Measurements from ENCODE around the gene EYA2. TPM values are rescaled to one million over a fixed set of nuclear protein-coding genes. Genes with fewer than 3 reads are reported as not detected.

Gene EYA2
- total and polyA plus RNA-seq, 4 donors = 0.17 to 0.54 (median 0.23) TPM; not detected in 1

DNA sequence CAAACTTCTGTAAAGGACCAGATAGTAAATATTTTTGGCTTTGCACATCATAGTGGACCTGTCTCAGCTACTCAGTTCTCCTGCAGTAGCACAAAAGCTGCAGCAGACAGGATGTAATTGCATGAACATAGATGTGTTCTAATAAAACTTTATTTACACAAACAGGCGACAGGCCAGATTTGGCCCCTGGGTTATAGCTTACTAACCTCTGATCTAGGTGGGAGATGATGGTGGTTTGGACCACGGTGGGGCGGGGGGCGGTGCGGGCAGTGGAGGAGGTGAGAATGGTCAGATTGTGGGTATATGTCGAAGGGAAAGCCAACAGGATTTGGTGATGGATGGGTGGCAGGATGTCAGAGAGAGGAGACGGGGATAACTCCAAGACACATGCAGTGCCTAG is 265.6 kb downstream of the EYA2 start (continued):
- TF ChIP-seq, protein P1, sequence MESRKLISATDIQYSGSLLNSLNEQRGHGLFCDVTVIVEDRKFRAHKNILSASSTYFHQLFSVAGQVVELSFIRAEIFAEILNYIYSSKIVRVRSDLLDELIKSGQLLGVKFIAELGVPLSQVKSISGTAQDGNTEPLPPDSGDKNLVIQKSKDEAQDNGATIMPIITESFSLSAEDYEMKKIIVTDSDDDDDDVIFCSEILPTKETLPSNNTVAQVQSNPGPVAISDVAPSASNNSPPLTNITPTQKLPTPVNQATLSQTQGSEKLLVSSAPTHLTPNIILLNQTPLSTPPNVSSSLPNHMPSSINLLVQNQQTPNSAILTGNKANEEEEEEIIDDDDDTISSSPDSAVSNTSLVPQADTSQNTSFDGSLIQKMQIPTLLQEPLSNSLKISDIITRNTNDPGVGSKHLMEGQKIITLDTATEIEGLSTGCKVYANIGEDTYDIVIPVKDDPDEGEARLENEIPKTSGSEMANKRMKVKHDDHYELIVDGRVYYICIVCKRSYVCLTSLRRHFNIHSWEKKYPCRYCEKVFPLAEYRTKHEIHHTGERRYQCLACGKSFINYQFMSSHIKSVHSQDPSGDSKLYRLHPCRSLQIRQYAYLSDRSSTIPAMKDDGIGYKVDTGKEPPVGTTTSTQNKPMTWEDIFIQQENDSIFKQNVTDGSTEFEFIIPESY (IDR thresholded peaks at IDR 0.05) = no peak
- TF ChIP-seq HNF4A (conservative IDR thresholded peaks at IDR 0.05) (no peak), JUND (IDR thresholded peaks at IDR 0.05) (no peak)

GRCh38 chr20:47160992-47161391 is 266.3 kb downstream of the EYA2 start:
- H3K4me3 ChIP-seq (ENCODE audit: low read depth in 1 of 3, low read length in 3 of 3) = no peak overlapping the region
- WGBS = 88% methylated on average over 14 of the region's 14 CpGs
- no peaks in the 10 kb centered on the region for H3K36me3 ChIP-seq (ENCODE audit: control insufficient read depth in 4 of 4, insufficient read depth in 3 of 4, low read depth in 1 of 4, low read length in 3 of 4)
- H3K27ac ChIP-seq (ENCODE audit: low read depth in 1 of 2, low read length in 2 of 2) = no peak overlapping the region
- H3K27me3 ChIP-seq (ENCODE audit: control insufficient read depth in 4 of 4, insufficient read depth in 4 of 4, low read length in 3 of 4) = no peaks in the 10 kb centered on the region
- H3K9me3 ChIP-seq (ENCODE audit: control insufficient read depth in 4 of 4, low read length in 3 of 4) = no peaks in the 10 kb centered on the region
- no peak overlapping the region for H3K9ac ChIP-seq (ENCODE audit: low read depth in 1 of 2, low read length in 2 of 2)
- no peak for DNase-seq (ENCODE audit: low spot score)
- H3K4me1 ChIP-seq (ENCODE audit: control insufficient read depth in 4 of 4, insufficient read depth in 4 of 4, low read length in 3 of 4) = no peaks in the 10 kb centered on the region
- TF ChIP-seq MAX (IDR thresholded peaks at IDR 0.05) (no peak), EGR1 (IDR thresholded peaks at IDR 0.05; ENCODE audit: low read depth in 2 of 2) (no peak), YY1 (IDR thresholded peaks at IDR 0.05) (no peak), CTCF (IDR thresholded peaks at IDR 0.05; ENCODE audit: low read depth, low read length, missing input control) (no peak), RAD21 (IDR thresholded peaks at IDR 0.05) (no peak), GABPA (IDR thresholded peaks at IDR 0.05 in 1 of 2, conservative IDR thresholded peaks at IDR 0.05 in 1 of 2) (no peak), FOXA1 (IDR thresholded peaks at IDR 0.05) (no peak), SP1 (IDR thresholded peaks at IDR 0.05) (no peak), JUND (IDR thresholded peaks at IDR 0.05) (no peak), HNF4A (conservative IDR thresholded peaks at IDR 0.05) (no peak), FOXA2 (IDR thresholded peaks at IDR 0.05) (no peak), ATF3 (IDR thresholded peaks at IDR 0.05) (no peak), TAF1 (conservative IDR thresholded peaks at IDR 0.05) (no peak), RXRA (IDR thresholded peaks at IDR 0.05) (no peak), NR2F2 (IDR thresholded peaks at IDR 0.05) (no peak), HNF4G (IDR thresholded peaks at IDR 0.05) (no peak)
- TF ChIP-seq, protein P2, sequence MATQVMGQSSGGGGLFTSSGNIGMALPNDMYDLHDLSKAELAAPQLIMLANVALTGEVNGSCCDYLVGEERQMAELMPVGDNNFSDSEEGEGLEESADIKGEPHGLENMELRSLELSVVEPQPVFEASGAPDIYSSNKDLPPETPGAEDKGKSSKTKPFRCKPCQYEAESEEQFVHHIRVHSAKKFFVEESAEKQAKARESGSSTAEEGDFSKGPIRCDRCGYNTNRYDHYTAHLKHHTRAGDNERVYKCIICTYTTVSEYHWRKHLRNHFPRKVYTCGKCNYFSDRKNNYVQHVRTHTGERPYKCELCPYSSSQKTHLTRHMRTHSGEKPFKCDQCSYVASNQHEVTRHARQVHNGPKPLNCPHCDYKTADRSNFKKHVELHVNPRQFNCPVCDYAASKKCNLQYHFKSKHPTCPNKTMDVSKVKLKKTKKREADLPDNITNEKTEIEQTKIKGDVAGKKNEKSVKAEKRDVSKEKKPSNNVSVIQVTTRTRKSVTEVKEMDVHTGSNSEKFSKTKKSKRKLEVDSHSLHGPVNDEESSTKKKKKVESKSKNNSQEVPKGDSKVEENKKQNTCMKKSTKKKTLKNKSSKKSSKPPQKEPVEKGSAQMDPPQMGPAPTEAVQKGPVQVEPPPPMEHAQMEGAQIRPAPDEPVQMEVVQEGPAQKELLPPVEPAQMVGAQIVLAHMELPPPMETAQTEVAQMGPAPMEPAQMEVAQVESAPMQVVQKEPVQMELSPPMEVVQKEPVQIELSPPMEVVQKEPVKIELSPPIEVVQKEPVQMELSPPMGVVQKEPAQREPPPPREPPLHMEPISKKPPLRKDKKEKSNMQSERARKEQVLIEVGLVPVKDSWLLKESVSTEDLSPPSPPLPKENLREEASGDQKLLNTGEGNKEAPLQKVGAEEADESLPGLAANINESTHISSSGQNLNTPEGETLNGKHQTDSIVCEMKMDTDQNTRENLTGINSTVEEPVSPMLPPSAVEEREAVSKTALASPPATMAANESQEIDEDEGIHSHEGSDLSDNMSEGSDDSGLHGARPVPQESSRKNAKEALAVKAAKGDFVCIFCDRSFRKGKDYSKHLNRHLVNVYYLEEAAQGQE (IDR thresholded peaks at IDR 0.05) = no peak
- TF ChIP-seq, protein P1 (IDR thresholded peaks at IDR 0.05) = no peak
